Measurements from ENCODE around the gene TXNL4A. TPM values are rescaled to one million over a fixed set of nuclear protein-coding genes. Genes with fewer than 3 reads are reported as not detected.

The TXNL4A gene
- total and polyA plus RNA-seq, 2 donors (not counting 1 experiment from before 2014, with no cell fraction given): 38.9 to 67.8 TPM

- Histone ChIP-seq H3K27me3 (replicated peaks in 1 of 4; ENCODE audit: control extremely low read depth in 1 of 4, control insufficient read depth in 3 of 4, insufficient read depth in 4 of 4, low read length in 3 of 4) (no peaks in the 10 kb centered on the region), H3K79me2 (ENCODE audit: control insufficient read depth, insufficient read depth, low read length) (peaks cover 91% of the 10 kb centered on the region), H3K36me3 (replicated peaks in 1 of 2; ENCODE audit: control extremely low read depth in 1 of 2, control insufficient read depth in 1 of 2, extremely low read depth in 1 of 2, insufficient read depth in 2 of 2, low read length in 1 of 2) (peaks cover 3 to 48% of the 10 kb centered on the region in 2 experiments), H3K4me1 (ENCODE audit: control insufficient read depth in 2 of 2, insufficient read depth in 2 of 2, low read length in 2 of 2) (no peaks in the 10 kb centered on the region), H3K4me2 (replicated peaks; ENCODE audit: low read depth, low read length, poor library complexity, severe bottlenecking) (no peak overlapping the region), H2AFZ (ENCODE audit: insufficient read depth, low read depth, low read length, poor library complexity, severe bottlenecking) (no peak overlapping the region), H3K9ac (ENCODE audit: low read length) (no peak overlapping the region), H3K4me3 (ENCODE audit: control extremely low read depth in 1 of 5, extremely low read depth in 1 of 5, insufficient read depth in 1 of 5, low read depth in 2 of 5, low read length in 4 of 5) (no peak overlapping the region), H3K27ac (ENCODE audit: low read length in 2 of 2) (no peak overlapping the region), H4K20me1 (ENCODE audit: control insufficient read depth, insufficient read depth, low read length, poor library complexity, severe bottlenecking) (peaks cover 51% of the 10 kb centered on the region), H3K9me3 (ENCODE audit: control extremely low read depth in 1 of 3, control insufficient read depth in 2 of 3, insufficient read depth in 1 of 3, low read length in 2 of 3) (peaks cover 3 to 52% (median 38%) of the 10 kb centered on the region in 3 donors)
- H3K27me3 Mint-ChIP-seq: no peaks in the 10 kb centered on the region
- H3K4me3 Mint-ChIP-seq: no peak overlapping the region
- DNase-seq (no peak), ATAC-seq (ENCODE audit: low read depth) (no peak)
- intact Hi-C loops (cut with micrococcal nuclease): no loop called here
- ChIA-PET POLR2A (no interaction called here), CTCF (interaction anchor here (0.6 kb wide), 1 partner anchor 184 kb away, joined by 3 read pairs; no protein-coding TSS in a partner anchor)
- TF ChIP-seq EZH2 (IDR thresholded peaks at IDR 0.05; ENCODE audit: borderline replicate concordance, insufficient read depth, low read depth, low read length, poor library complexity, severe bottlenecking) (no peak), CTCF (IDR thresholded peaks at IDR 0.05) (no peak)
- H3K27ac Mint-ChIP-seq: no peak overlapping the region
- peaks cover 2% of the 10 kb centered on the region for H3K4me1 Mint-ChIP-seq
- WGBS (ENCODE audit: insufficient coverage): no CpG with 5 or more reads among the region's 2 CpGs
- H3K9me3 Mint-ChIP-seq (ENCODE audit: insufficient read depth): peaks cover 25% of the 10 kb centered on the region
Observed at GRCh38 chr18:79930020-79930642, 58.2 kb downstream of the TXNL4A start.

- Histone ChIP-seq H3K4me1 (ENCODE audit: control insufficient read depth in 2 of 2, insufficient read depth in 2 of 2, low read length in 2 of 2) (no peaks in the 10 kb centered on the region), H3K4me3 (ENCODE audit: control extremely low read depth in 1 of 5, extremely low read depth in 1 of 5, insufficient read depth in 1 of 5, low read depth in 2 of 5, low read length in 4 of 5) (no peak overlapping the region), H3K79me2 (ENCODE audit: control insufficient read depth, insufficient read depth, low read length) (peaks cover 89% of the 10 kb centered on the region), H3K9me3 (ENCODE audit: control extremely low read depth in 1 of 3, control insufficient read depth in 2 of 3, insufficient read depth in 1 of 3, low read length in 2 of 3) (peaks cover 3 to 46% (median 38%) of the 10 kb centered on the region in 3 donors), H3K27me3 (replicated peaks in 1 of 4; ENCODE audit: control extremely low read depth in 1 of 4, control insufficient read depth in 3 of 4, insufficient read depth in 4 of 4, low read length in 3 of 4) (no peaks in the 10 kb centered on the region), H3K27ac (ENCODE audit: low read length in 2 of 2) (no peak overlapping the region), H3K36me3 (replicated peaks in 1 of 2; ENCODE audit: control extremely low read depth in 1 of 2, control insufficient read depth in 1 of 2, extremely low read depth in 1 of 2, insufficient read depth in 2 of 2, low read length in 1 of 2) (peaks cover 3 to 53% of the 10 kb centered on the region in 2 experiments), H3K4me2 (replicated peaks; ENCODE audit: low read depth, low read length, poor library complexity, severe bottlenecking) (no peak overlapping the region), H4K20me1 (ENCODE audit: control insufficient read depth, insufficient read depth, low read length, poor library complexity, severe bottlenecking) (peaks cover 53% of the 10 kb centered on the region), H3K9ac (ENCODE audit: low read length) (no peak overlapping the region), H2AFZ (ENCODE audit: insufficient read depth, low read depth, low read length, poor library complexity, severe bottlenecking) (no peak overlapping the region)
- DNase-seq (no peak), ATAC-seq (ENCODE audit: low read depth) (no peak)
- ChIA-PET CTCF (no interaction called here), POLR2A (no interaction called here)
- WGBS (ENCODE audit: insufficient coverage): 98% methylated on average over 7 of the region's 9 CpGs
- Mint-ChIP-seq H3K4me1 (no peaks in the 10 kb centered on the region), H3K4me3 (no peak overlapping the region), H3K27ac (no peak overlapping the region), H3K27me3 (no peaks in the 10 kb centered on the region), H3K9me3 (ENCODE audit: insufficient read depth) (peaks cover 23% of the 10 kb centered on the region)
- intact Hi-C loops (cut with micrococcal nuclease): no loop called here
- TF ChIP-seq CTCF (IDR thresholded peaks at IDR 0.05) (no peak), EZH2 (IDR thresholded peaks at IDR 0.05; ENCODE audit: borderline replicate concordance, insufficient read depth, low read depth, low read length, poor library complexity, severe bottlenecking) (no peak)
Observed at GRCh38 chr18:79928563-79928960, 59.8 kb downstream of the TXNL4A start.

All from B cell (primary cell).